GM21737 (cell line): Measurements from ENCODE around the gene SLC35E2B.
"Not testable (repeated sequence)": the region's sequence is repeated elsewhere in the genome, so short reads cannot be mapped to it uniquely, and the experiment has no call there.

Source experiments
- ATAC-seq: cut with Tn5 transposase; IDR thresholded peaks from one replicate; pipeline ENCODE4 v1.9.1; 2021; ENCODE audit warnings: mild to moderate bottlenecking, moderate library complexity; ENCODE audit not compliant: unreplicated experiment

The SLC35E2B gene

DNA sequence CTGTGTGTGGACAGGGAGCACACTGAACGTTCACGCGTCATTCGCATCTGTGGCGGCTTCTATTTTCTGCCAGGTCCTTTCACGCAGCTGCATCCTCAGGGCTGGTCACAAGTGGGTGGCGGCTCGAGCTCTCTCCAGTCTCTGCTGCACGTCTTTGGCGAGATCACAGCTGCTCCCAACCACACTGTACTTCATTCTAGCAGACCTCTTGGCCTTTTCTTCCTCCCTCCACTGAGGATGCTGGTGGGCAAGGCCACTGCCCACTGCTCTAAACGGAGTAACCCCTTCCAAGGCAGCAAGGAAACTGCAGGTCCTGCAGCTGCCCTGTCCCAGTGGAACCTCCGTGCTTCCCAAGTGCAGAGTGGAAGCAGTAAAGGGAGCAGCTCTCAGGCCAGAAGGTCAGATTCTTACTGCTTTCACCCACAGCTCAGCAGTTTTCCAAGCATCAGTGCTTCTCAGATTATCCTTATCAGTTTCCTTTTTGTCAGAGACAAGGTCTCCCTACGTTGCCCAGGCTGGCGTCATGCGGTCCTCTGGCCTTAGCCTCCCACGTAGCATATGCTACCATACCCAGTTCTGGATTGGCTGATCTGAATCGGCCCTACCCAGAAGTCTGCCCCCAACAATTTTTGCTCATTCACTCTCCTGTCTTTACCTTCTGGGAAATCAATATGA is 44.9 kb downstream of the SLC35E2B start:
- not testable (repeated sequence) for ATAC-seq

DNA sequence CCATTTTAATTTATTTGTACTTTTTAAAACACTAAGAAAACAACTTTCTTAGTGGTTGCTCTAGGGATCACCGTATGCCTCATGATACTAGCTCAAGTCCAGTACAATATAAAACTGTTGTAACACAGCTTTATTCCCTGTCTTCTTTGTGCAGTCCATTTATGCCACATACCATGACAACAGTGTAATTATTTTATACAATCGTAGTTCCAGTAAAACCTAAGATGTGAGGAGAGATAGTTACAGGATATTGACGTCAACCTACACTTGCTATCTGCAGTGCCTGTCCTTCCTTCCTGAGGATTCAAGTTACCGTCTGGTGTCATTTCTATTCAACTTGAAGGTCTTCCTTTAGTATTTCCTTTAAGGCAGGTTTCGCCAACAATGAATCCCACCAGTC is 46.3 kb downstream of the SLC35E2B start:
- ATAC-seq = not testable (repeated sequence)

DNA sequence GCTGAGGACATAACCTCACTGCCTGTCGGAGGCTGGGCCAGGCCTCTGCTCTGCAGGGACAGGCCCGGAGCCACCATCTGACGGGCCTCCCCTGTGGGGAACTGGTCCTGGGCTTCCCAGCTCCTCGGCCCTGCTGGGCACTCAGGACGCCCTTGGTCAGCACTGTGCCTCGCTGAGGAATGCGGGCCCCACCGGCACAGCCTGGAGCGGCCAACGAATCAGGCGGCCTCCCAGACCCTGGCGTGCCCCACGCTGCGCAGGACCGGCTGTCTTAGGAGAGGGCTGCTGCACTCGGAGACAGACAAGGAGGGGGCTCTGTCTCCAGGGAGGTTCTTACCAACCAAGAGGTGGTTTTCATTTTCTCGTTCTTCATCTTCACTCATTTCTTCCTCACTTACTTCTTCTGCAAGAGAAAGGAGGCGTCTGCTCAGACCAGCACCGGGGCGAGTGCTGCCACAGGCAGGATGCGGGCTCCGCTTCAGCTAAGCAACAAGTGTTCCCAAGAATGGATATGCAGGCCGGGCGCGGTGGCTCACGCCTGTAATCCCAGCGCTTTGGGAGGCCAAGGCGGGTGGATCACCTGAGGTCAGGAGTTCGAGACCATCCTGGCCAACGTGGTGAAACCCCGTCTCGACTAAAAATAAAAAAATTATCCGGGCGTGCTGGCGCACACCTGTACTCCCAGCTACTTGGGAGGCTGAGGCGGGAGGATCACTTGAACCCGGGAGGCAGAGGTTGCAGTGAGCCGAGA is 51.7 kb downstream of the SLC35E2B start:
- not testable (repeated sequence) for ATAC-seq

DNA sequence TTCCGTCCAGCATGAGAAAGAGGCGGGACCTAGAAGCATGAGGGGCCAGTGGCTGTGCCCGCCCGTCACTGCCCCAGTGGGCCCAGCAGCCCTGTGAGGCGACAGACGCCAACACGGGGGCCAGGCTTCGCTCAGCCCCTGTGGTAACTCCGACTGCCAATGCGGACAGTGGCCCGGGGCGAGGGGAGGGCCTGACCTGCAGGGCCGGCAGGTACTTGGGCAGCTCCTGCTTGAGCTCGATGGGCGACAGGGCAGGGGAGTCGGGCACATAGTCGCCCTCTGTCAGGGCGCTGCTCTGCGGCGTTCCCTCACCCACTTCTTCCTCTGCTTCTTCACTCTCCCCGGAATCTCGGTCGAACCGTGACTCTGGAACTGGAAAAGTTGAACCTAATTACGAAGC is 52.5 kb downstream of the SLC35E2B start:
- not testable (repeated sequence) for ATAC-seq

DNA sequence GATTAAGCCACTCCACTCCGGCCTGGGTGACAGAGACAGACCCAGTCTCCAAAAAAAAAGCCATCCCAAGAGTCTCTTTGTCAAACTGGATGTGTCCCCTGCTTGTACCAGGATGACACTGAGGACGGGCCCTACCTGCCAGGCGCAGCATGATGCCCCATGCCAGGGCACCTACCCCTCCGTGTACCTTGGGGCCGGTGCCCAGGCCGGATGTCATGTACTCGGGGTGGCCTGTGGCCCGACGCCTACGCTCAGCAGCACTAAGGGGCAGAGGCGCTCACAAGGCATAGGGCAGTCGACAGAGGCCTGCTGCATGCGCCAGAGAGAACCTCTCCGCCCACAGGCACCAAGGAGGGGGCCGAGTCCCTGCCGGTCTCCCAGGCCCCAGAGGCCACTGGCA is 53.2 kb downstream of the SLC35E2B start:
- not testable (repeated sequence) for ATAC-seq

DNA sequence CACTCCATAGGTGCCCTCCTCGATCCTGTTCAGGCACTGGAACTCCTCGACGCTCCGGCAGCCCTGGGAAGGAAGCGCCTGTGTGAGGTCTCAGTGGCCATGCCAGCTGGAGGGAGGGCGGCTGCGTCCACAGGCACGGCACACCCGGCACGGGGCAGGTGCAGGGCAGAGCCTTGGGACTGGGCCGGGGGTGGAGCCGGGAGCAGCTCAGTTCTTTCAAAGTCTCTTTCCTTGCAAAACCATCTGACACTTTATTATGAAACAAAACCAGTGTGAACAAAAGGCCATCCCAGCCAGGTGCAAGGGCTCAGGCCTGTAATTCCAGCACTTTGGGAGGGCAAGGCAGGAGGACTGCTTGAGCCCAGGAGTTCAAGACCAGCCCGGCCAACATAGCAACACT is 54.1 kb downstream of the SLC35E2B start:
- not testable (repeated sequence) for ATAC-seq

DNA sequence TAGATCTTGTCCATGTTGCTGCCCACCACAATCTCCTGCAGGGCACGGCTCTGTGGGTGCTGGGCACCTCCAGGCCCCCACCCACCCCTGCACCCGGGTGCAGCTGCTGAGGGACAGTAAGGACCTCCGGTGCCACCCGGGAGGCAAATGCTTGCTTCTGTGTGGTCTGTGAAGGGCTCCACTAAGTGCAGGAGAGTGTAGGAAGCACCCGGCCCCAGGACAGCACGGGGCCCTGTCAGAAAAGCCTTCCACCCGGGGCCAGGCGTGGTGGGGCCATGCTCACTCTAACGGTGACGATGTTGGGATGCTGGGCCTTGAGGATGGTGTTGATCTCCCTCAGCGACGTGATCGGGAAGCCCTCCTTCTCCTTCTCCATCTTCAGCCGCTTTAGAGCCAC is 55.1 kb downstream of the SLC35E2B start:
- ATAC-seq = not testable (repeated sequence)

DNA sequence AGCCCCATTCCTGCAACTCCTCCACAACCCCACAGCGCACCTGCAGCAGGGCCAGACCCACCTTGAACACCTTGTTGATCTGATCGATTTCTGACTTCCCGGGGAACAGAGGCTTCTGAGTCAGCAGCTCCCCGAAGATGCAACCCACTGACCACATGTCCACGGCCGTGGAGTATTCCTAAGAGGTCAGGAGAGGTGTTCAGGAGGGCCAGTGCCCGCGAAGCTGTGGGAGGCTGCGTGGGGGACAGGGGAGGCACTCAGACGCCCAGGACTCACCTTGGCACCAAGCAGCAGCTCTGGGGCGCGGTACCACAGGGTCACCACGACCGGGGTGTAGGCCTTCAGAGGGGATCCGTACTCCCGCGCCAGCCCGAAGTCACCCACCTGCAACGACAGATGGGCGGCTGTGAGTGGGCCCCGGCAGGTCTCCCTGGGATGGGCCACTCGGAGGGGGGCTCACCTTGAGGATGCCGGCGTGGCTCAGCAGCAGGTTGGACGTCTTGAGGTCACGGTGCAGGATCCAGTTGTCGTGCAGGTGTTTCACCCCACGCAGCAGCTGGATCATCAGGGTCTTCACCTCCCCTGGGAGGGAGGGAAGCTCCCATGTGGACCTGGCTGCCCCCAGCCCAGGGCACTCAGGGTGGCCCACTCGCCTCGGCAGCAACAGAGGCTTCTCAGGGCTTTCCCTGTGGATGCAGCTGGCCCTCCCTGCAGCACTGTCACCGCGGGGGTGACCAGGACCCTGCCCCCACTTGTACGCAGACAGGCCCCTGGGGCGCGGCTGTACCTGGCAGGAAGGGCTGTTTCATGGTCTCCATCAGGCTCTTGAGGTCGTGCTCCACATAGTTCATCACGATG is 55.7 kb downstream of the SLC35E2B start:
- not testable (repeated sequence) for ATAC-seq

DNA sequence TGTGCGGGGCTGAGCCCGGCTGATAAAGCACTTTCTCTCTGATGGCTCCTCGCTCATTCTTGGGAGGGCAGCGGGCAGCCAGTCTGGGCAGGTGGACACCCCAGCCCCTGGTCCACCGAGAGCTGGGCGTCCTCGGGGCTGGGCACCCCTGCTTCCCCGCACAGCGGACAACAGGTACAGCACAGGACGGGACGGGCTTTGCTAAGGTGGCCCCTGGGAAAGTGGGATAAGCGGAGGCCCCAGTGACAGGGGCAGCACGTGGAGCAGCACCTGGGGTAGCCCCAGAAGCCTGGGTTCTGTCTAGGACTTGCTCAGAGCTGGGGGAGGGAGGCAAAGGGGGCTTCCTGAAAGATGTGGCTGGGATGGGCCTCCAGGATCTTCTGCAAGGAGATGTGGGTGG is 58.0 kb downstream of the SLC35E2B start:
- ATAC-seq = not testable (repeated sequence)

DNA sequence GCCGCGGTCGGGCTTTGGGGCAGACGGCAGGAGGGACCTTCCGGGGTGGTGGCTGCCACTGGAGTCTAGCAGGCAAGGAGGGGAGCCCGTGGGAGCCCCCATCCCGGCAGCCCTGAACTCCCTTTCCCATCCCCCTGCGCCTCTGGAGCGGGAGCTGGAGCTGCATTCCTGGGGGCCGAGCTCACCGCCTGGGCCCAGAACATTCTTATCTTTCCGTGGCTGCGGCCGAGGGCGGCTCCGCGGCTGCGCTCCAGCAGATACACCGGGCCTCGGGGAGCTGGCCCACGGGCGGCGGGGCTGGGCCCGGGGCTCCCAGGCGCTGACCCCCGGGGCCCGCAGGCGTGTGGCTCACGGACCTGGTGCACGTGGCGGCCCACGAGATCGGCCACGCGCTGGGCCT is 59.2 kb downstream of the SLC35E2B start:
- ATAC-seq = not testable (repeated sequence)

DNA sequence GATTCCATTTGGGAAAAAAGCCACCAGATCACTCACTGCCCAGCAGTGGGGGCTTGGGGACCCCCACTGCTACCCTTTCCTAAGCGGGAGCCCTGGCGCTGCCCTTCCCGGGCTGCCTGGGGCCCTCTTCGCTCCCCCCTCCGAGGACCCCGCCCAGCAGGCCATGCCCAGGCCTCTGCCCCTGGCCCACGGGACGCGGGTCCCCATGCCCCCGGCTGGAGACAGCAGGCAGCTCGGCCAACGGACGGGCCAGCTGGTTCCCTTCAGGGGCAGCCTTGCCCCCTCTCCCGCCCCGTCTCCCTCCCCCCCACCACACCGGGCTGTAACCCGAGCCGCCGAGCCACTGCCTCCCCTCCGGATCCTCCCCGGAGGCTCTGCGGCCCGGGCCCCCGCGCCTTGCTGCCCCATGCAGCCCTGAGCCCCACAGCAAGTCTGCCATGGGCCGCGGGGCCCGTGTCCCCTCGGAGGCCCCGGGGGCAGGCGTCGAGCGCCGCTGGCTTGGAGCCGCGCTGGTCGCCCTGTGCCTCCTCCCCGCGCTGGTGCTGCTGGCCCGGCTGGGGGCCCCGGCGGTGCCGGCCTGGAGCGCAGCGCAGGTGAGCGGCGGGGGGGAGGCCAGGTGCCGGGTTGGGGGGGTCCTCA is 60.7 kb downstream of the SLC35E2B start, which contains the start of gene MMP23B:
Gene MMP23B (plus strand): TSS at position 392 of the 639 bp plus-strand sequence. CDS start 46 bp downstream, at position 438.
- no peak for ATAC-seq

DNA sequence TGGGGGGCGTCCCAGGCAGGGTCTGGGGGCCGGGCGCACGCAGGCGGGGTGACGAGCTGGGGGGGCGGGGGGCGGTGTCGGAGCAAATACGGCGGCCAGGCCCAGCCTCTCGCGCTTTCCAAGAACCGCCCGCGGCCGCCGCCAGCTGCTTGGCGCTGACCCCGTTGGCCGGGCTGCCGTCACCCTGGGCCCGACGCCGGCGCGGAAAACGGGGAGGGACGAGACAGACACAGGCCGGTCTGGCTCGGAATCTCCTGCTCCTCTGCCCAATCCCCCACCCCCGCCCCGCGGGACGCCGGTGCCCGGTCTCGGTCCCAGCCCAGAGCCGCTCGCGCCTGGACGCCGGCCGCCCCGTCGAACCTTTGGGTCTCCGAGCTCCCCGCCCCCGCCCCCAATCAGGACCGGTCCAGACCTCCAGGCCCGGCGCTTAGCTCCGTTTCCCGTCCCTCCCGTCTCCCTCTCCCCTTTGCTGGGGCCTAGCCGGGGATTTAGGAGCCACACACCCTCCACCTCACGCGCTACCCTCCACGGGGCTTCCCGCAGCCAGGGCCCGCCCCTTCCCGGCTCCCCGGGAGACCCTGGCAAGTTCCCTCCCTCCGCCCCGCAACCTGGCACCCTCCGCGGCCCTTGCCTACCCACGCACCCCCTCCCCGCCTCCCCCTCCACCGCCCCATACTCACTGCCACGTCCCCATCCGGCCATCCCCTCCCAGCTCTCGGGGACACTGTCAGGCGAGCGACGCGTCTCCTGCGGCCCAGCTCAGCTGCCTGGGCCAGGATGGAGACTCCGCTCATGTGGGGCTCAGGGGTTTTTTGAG is 61.4 kb downstream of the SLC35E2B start:
- no peak for ATAC-seq

DNA sequence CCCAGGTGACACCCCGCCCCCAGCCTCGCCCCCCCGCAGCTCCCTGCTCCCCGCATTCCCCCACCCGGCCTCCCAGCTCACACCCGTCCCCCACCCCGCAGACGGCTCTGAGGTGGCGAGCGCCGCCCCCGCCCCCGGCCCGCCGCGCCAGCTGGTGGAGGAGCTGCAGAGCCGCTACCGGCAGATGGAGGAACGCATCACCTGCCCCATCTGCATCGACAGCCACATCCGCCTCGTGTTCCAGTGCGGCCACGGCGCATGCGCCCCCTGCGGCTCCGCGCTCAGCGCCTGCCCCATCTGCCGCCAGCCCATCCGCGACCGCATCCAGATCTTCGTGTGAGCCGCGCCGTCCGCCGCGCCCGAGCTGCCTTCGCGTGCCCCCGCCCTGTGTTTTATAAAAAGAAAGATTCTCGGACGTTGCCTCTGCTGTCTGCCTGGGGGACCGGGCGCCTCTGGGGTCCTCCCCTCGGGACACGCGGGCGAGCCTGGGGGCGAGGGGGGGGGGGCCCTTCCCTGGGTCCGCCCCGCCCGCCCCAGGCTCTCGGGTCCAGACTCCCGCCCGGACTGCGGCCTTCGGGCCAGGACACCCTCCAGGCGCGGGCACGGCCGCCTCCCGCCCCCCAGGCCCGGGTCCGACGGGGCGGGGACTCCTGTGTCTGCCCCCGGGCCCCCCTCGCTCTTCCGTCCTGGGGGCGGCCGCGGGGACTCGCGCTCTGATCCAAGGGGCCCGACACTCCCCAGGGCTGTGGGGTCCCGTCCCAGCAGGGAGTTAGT is 62.2 kb downstream of the SLC35E2B start:
- ATAC-seq = peak; percentile 43

DNA sequence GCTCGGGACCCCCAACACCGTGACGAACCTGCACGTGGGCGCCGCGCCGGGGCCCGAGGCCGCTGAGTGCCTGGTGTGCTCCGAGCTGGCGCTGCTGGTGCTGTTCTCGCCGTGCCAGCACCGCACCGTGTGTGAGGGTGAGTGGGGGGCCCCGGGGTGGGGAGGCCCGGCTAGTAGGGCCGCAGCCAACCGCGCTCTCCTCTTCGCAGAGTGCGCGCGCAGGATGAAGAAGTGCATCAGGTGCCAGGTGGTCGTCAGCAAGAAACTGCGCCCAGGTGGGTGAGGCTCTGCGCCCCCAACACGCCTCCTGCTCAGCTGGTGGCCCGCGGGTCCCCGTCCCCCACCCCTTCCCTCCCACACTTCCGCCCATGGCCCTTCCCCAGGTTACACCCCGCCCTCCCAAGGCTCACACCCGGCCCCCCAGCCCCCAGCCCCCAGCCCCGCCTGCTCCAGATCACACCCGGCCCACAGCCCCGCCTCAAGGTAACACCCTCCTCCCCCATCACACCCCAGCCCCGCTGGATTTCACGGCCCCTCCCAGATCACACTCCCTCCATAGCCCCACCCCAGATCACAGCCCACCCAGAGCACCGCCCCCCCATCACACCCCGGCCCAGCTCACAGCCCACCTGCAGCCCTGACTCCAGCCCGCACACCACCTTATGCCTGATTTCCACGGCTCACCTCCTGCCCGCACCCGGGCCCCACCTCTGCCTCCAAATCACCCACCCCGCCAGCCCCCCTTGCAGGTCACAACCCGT is 63.0 kb downstream of the SLC35E2B start:
- ATAC-seq = no peak

DNA sequence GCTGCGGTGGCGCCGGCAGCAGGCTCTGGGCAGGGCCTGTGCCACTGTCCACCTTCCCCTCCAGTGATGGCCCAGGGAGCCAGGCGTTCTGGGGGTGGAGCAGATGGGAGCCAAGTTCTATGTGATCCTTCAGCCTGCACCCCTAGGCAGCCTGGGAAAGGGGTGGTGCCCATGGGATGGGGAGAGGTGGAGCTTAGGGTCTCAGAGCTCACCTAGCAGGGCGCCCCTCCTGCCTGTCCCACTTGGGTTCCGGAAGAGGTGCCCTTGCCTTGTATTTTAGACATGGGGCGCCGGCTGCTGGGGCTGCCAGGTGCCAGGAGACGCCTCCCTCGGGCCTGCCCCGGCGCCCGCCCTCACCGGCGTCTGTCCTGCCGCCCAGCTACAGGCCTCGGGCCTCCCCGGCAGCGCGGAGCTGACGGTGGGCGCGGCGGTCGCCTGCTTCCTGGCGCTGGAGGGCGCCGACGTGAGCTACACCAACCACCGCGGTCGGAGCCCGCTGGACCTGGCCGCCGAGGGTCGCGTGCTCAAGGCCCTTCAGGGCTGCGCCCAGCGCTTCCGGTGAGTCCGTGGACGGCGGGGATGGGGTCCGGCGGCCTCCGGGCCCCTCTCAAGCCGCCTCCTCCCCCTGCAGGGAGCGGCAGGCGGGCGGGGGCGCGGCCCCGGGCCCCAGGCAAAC is 63.7 kb downstream of the SLC35E2B start:
- ATAC-seq = no peak

DNA sequence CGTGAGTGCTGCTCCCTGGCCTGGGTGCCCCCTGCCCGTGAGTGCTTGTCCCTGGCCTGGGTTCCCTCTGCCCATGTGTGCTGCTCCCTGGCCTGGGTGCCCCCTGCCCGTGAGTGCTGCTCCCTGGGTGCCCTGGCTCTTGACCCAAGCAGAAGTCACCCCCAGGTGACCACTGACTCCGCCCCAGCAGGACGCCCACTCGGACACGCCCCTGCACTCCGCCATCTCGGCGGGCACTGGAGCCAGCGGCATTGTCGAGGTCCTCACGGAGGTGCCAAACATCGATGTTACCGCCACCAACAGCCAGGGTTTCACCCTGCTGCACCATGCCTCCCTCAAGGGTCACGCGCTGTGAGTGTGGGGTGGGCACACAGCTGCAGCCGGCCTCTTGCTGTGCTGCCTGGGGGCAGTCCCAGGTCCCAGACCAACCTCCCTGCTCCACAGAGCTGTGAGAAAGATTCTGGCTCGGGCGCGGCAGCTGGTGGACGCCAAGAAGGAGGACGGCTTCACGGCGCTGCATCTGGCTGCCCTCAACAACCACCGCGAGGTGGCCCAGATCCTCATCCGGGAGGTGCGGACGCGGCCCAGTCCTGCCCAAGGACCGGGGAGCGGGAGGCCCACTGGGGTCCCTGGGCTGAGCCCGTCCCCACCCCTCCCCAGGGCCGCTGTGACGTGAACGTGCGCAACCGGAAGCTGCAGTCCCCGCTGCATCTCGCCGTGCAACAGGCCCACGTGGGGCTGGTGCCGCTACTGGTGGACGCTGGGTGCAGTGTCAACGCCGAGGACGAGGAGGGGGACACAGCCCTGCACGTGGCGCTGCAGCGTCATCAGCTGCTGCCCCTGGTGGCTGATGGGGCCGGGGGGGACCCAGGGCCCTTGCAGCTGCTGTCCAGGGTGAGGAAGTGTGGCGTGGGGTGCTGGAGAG is 64.5 kb downstream of the SLC35E2B start:
- ATAC-seq = no peak

DNA sequence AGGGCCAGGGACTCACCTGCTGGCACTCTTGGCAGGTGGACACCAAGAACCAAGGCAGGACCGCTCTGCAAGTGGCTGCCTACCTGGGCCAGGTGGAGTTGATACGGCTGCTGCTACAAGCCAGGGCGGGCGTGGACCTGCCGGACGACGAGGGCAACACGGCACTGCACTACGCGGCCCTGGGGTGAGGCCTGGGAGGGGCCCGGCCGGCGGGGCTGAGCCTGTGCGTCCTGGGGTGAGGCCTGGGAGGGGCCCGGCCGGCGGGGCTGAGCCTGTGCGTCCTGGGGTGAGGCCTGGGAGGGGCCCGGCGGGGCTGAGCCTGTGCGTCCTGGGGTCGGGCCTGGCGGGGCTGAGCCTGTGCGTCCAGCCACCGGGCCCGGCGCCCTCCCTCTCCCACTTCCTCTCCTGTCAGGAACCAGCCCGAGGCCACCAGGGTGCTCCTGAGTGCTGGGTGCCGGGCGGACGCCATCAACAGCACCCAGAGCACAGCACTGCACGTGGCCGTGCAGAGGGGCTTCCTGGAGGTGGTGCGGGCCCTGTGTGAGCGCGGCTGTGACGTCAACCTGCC is 65.2 kb downstream of the SLC35E2B start:
- ATAC-seq = no peak
